GM18861 (cell line): ENCODE measurements around the gene ALKBH8.
"Not testable (repeated sequence)": the region's sequence is repeated elsewhere in the genome, so short reads cannot be mapped to it uniquely, and the experiment has no call there.

Experiments
- ATAC-seq: cut with Tn5 transposase; IDR thresholded peaks from one replicate; pipeline ENCODE4 v1.9.1; 2021; ENCODE audit not compliant: unreplicated experiment

The ALKBH8 gene

GRCh38 chr11:107508201-107508857 is 57.2 kb downstream of the ALKBH8 start:
- ATAC-seq, result no peak

- ATAC-seq, result no peak
These were observed 59.8 kb downstream of the ALKBH8 start for GRCh38 chr11:107505647-107506225.

GRCh38 chr11:107504981-107505380 is 60.6 kb downstream of the ALKBH8 start:
- ATAC-seq, result no peak

GRCh38 chr11:107501713-107502112 is 63.8 kb downstream of the ALKBH8 start:
- ATAC-seq, result no peak

- not testable (repeated sequence) for ATAC-seq
These were observed 68.2 kb downstream of the ALKBH8 start for GRCh38 chr11:107497371-107497770.

- no peak for ATAC-seq
These were observed 69.5 kb downstream of the ALKBH8 start for GRCh38 chr11:107496011-107496410.

- ATAC-seq, result no peak
These were observed 71.5 kb downstream of the ALKBH8 start for GRCh38 chr11:107494055-107494454.

GRCh38 chr11:107493117-107493516 is 72.4 kb downstream of the ALKBH8 start:
- no peak for ATAC-seq

GRCh38 chr11:107490836-107491235 is 74.7 kb downstream of the ALKBH8 start:
- no peak for ATAC-seq

GRCh38 chr11:107482234-107482633 is 83.3 kb downstream of the ALKBH8 start:
- ATAC-seq, result no peak

- no peak for ATAC-seq
These were observed 86.6 kb downstream of the ALKBH8 start for GRCh38 chr11:107478922-107479321.

- no peak for ATAC-seq
These were observed 87.7 kb downstream of the ALKBH8 start for GRCh38 chr11:107477820-107478219.

GRCh38 chr11:107473792-107474191 is 91.7 kb downstream of the ALKBH8 start:
- no peak for ATAC-seq

- ATAC-seq, result no peak
These were observed 92.6 kb downstream of the ALKBH8 start for GRCh38 chr11:107472966-107473365.

- no peak for ATAC-seq
These were observed 96.9 kb downstream of the ALKBH8 start for GRCh38 chr11:107468596-107468995.

- ATAC-seq, result no peak
These were observed 97.8 kb downstream of the ALKBH8 start for GRCh38 chr11:107467696-107468095.

GRCh38 chr11:107466275-107466866 is 99.2 kb downstream of the ALKBH8 start:
- not testable (repeated sequence) for ATAC-seq

GRCh38 chr11:107457558-107458271 is 107.8 kb downstream of the ALKBH8 start, which contains the start of gene CWF19L2:
CWF19L2 (minus strand) TSS chr11:107457825; CDS start chr11:107457816, 9 bp downstream.
- ATAC-seq, result peak; percentile 95

- peak; percentile 34 for ATAC-seq
These were observed 108.4 kb downstream of the ALKBH8 start for GRCh38 chr11:107457205-107457557.

GRCh38 chr11:107453594-107454286 is 111.8 kb downstream of the ALKBH8 start:
- ATAC-seq, result no peak
